Measurements from ENCODE around the gene UQCR10.
A peak's percentile ranks its signal among the peaks of the same experiment; 100 is the strongest.

The UQCR10 gene

DNA sequence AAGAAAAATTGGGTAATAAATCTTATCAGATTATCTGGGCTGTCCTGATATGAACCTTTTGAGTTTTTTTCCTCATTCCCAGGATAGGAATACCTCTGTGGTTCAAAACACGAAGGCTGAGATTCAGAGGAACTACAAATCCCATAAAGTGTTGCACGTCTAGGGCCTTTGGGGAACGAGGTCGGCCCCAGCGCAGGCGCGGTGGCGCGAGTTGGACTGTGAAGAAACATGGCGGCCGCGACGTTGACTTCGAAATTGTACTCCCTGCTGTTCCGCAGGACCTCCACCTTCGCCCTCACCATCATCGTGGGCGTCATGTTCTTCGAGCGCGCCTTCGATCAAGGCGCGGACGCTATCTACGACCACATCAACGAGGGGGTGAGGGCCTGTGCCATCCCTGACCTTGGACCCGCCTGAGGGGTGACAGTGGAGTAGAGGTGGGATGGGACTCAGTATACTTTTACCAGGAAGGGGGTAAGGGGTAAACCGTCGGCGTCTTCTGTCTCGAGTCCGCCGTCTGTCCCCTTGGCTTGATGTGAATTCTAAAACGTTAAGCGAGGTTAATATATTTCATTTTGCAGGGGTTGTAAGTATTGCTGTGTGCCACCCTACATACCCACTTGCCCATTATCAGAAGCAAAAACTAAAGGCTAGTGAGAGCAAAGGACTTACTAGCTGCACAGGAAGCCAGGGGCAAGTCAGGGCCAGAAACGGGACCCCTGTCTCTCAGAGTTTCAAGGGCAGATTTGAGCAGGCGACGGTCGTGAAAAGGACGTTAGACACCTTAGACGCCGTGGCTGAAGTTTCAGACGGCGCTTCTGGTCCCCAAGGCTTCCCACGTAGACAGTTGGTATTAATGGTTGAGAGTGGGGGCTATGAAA lies at the start of gene UQCR10:
Gene UQCR10, plus strand, starts transcription at position 199 of the 881 bp plus-strand sequence. Its CDS starts 30 bp downstream, at position 229.
- peak; percentile 81 to 86 (median 84) for DNase-seq (ENCODE audit: low read depth in 3 of 3, low spot score in 1 of 3)

- DNase-seq (ENCODE audit: low read depth in 3 of 3, low spot score in 1 of 3), result no peak
These were observed 49.4 kb upstream of the UQCR10 start for GRCh38 chr22:29717789-29718188.

DNA sequence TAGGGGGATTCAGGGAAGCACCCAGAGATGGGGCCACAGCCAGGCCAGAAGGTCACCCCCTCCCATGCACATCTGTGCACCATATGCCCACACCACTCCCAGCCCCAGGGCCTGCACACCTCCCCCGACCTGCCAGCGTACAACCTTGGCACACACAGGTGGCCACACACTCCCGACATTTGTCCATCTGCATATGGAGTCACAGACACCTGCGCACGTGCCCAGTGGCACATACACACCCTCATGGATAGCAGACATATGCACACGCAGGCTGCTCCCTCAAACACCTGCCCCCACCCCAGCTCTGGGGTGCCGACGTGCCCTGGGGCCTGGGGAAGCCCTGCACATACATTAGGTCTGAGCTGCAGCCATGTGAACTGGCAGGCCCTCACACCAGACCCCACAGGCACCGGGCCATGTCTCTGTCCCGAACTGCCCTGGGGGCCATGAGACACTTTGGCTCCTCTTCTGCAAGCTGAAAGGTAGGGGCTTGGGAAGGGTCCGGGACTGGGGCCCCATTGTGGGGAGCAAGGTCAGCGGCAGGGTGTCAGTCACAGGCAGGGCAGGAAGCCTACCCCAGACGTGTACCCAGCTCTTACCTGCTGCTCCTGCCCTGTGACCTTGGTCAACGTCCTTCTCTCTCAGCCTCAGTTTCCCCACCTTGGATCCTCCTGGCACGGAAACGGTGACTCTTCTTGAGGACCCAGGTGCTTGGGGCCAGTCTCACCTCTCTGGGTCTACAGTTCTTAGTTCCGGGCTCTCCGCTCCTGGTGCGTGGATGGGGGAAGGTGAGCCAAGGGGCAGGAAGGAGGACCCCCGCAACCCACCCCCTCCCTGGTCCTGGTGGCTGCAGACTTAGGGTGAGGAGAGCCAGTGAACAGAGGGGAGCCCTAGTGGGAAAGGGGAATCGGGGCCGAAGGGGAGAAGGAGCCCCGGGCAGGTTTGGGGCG lies 47.9 kb upstream of the UQCR10 start:
- no peak for DNase-seq (ENCODE audit: low read depth in 3 of 3, low spot score in 1 of 3)

DNA sequence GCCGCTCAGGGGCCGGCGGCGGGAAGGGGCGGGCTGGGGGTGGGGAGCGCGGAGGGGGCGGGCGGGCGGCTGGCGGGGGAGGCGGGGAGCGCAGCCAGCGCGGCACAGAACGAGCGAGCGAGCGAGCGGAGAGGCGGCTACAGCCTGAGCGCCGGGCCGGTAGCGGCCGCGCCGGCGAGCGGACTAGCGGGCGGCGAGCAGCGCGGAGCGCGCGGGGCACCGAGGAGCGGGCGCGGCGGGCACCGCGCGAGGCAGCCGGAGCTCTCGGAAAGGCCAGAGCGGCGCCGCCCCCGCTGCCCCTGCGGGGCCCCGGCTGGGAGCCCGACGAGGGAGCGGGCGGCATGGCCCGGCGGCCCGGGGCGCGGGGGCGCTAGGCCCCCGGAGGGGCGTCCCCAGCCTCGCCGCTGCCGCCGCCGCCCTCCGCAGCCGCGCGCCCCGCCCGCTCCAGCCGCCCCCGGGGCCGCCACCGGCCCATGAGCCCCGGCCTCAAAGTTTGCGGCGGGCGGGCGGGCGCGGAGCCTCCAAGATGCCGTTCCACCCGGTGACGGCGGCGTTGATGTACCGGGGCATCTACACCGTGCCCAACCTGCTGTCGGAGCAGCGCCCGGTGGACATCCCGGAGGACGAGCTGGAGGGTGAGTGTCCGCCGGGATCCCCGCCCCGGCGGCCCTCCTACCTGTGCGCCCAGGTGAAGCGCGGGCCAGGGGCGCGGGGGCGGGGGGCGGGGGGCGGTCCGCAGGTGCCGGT lies 47.1 kb upstream of the UQCR10 start, which contains the start of gene CABP7:
Gene CABP7, plus strand, starts transcription at position 105 of the 747 bp plus-strand sequence. Its CDS starts 422 bp downstream, at position 527.
- DNase-seq (ENCODE audit: low read depth in 3 of 3, low spot score in 1 of 3), result no peak

GRCh38 chr22:29720811-29721323 lies 46.3 kb upstream of the UQCR10 start:
- DNase-seq (ENCODE audit: low read depth in 3 of 3, low spot score in 1 of 3), result no peak

GRCh38 chr22:29722151-29722550 lies 45.0 kb upstream of the UQCR10 start:
- no peak for DNase-seq (ENCODE audit: low read depth in 3 of 3, low spot score in 1 of 3)

DNA sequence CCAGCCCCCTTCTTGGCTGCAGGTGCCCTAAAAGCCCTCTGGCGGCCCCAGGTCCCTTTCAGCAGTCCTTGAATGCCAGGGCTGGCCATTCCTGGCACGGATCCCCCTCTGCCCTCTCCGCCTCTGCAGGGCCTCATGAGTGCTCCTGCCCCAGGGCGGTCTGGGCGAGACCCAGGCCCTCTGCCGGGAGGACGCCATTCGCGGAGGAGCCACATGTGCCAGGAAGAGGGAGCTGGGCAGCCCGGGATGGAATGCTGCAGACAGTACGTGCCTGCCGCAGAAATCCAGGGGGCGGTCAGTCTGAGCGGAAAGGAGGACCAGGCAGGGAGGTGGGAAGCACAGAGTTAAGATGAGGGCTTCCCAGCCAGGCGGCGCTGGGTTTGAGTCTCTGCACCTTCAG lies 44.6 kb upstream of the UQCR10 start:
- DNase-seq (ENCODE audit: low read depth in 3 of 3, low spot score in 1 of 3), result no peak

DNA sequence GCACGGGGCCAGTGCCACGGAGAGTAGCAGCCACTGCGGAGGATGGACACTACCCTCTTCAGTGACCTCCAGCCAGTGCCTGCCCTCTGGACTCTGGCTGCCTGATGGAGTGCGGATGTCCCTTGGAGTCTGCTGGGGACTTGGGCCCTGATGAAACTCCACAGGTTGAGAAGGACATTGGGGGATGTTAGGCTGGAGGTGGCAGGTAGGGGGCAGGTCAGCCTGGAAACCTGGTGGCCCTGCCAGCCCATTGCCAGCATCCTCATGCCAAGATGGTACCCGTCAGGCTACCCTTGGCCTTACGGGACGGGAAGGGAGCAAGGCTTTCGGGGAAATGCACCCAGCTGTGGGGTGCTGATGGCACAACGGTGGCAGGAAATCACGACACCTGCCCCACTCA lies 43.4 kb upstream of the UQCR10 start:
- DNase-seq (ENCODE audit: low read depth in 3 of 3, low spot score in 1 of 3), result no peak

DNA sequence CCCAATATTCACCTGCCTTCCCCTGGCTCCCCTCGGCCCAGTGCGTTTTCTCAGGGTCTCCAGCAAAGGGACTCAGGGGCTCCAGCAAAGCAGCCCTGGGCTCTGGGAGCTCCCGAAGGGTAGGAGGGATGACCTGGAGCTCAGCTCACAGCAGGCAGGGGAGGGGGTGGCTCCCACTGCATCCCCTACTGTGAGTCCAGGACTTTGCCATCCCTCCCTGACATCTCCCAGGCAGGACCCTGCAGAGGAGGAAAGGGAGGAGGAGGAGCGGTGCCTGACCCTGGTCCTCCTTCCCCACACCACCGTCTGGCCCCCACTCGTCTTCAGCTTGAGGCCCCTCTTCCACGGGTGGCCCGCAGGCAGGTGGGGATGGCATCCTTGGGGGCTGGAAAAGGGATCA lies 42.3 kb upstream of the UQCR10 start:
- DNase-seq (ENCODE audit: low read depth in 3 of 3, low spot score in 1 of 3), result no peak

- no peak for DNase-seq (ENCODE audit: low read depth in 3 of 3, low spot score in 1 of 3)
These were observed 41.1 kb upstream of the UQCR10 start for GRCh38 chr22:29726106-29726505.

GRCh38 chr22:29726512-29727130 lies 40.5 kb upstream of the UQCR10 start:
- DNase-seq (ENCODE audit: low read depth in 3 of 3, low spot score in 1 of 3), result no peak

DNA sequence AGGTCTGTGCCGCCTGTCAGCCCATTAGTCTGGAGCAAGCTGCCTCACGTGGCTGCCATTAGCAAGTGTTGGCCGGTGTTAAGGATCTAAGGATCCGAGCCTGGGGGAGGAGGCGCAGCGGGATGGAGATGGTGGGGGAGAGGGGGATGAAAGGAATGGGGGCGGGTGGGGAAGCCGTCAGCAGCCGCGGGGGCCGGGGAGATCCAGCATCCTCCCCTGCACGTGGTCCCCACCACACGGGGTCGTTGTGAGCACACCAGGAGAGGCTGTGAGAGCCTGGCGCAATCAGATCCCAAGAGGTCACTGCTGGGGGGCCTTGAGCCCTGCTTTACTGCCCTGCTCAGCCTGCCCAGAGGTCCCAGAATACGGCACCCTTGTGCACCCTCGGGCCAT lies 40.0 kb upstream of the UQCR10 start:
- no peak for DNase-seq (ENCODE audit: low read depth in 3 of 3, low spot score in 1 of 3)

DNA sequence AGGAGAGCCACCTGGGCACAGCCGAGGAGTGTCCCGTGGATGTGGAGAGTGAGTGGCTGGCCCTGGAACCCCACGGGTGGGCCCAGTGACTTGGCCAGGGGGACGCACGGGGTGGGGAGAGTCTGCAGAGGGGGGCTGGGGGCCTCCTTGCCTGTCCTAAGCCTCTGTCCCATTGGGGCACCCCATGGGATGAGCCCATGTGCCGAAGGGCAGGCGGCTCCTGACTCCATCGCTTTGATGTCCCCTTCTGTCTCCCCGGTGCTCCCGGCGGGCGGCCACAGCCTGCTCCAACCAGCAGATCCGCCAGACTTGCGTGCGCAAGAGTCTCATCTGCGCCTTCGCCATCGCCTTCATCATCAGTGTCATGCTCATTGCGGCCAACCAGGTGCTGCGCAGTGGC lies 38.0 kb upstream of the UQCR10 start:
- DNase-seq (ENCODE audit: low read depth in 3 of 3, low spot score in 1 of 3), result no peak

DNA sequence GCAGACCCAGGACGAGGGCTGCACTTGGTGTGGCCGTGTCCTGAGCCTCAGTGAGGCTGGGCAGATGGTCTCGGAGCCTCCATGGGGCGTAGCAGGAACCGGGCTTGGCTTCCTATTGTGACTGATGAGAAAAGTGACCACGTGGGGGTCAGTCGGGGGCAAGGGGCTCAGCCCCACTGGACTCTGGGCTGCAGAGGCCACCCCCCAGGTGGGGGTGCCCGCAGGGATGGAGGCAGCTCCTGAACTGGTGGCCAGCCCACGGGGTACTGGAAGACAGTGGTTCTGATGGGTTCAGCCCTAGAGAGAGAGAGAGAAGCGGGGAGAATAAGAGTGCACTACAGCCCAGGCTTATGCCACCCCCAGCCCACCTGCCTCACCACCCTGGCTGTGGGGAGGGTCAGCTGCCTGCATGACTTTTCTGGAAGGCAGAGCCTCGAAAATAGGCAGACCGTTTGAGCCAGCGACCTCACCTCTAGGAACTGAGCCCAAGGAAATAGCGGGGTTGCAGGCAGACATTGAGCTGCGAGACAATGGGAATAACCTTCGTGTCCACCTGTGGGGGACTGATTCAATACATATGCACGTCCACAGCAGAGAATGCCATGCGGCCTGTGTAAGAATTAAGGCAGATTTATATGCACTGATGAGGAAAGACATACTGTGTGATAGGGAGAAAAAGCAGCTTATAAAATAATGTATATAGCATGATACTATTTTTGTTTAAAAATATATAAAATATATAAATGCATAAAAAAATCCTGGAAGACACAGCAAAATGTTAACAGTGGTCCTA lies 35.9 kb upstream of the UQCR10 start:
- DNase-seq (ENCODE audit: low read depth in 3 of 3, low spot score in 1 of 3), result no peak

DNA sequence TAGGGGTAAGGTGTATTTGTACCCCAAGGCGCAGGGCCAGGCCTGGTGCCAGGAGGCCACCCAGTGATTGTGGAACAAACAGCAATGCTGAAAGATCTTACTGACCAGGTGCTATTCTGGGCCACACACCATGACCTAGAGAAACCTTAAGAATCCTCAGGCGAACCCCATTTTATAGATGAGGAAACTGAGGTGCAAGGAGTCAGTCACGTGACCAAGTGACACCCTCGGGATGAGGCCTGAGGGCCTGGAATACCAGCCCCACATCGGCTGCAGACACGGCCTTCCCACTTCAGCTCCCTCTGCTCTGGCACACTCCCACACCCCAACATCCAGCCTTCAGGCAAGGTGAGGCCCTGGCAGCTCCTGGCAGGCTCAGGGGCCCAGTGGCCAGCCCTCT lies 34.3 kb upstream of the UQCR10 start:
- DNase-seq (ENCODE audit: low read depth in 3 of 3, low spot score in 1 of 3), result no peak

DNA sequence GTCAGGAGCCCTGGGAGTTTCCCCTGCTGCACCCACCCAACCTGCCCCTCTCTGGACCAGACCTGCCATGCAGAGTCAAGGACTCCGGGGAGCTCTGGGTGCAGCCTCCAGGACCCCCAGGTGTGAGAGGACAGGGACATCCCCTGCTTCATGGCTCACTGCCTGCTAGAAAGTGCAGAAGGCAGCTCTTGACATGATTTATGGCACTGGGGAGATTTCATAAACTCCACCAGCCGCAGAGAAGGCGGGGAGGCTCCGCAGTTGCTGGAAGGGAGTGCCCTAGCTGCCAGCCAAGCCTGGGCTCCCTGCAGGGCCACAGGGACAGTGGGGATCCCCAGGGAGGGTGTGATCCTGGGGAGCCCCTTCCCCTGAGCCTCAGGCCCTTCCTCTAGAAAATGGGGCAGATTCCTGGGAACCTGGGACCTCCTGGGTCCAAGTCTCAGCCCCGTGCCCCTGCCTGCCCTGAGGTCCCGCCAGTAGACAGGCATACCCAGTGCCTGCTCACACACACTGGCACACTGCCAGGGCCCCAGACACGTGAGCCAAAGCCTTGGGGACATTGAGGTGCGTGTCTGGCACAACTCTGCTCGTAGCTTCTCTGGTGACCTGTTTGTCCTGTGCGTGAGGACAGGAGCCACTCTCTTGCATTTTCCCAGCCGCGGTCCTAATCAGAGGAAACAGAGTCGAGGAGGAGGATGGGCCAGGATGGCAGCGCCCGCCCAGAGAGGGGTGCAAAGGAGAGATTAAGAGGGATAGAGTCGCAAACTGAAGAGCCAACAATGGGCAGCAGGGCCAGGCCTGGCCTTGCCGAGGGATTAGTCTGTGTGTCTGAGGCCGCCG lies 33.6 kb upstream of the UQCR10 start:
- no peak for DNase-seq (ENCODE audit: low read depth in 3 of 3, low spot score in 1 of 3)

DNA sequence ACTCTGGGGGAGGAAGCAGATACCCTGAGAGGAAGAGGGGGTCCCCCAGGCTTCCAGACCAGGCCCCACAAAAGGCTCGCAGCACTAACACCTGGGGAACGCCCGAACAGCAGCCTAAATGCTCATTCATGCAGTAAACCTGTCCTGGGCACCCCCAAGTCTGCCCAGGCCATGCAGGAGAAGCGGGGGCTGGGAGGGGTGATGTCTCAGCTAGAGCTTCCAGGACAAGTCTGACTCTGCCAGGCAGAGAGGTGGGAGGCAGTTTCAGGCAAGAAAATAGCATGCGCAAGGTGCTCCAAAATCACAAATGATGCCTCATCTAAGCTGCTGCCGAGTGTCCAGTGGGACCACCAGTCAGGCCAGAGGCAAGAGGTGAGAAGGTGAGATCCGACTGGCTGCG lies 32.8 kb upstream of the UQCR10 start:
- no peak for DNase-seq (ENCODE audit: low read depth in 3 of 3, low spot score in 1 of 3)

- no peak for DNase-seq (ENCODE audit: low read depth in 3 of 3, low spot score in 1 of 3)
These were observed 32.3 kb upstream of the UQCR10 start for GRCh38 chr22:29734838-29735237.

- DNase-seq (ENCODE audit: low read depth in 3 of 3, low spot score in 1 of 3), result no peak
These were observed 31.8 kb upstream of the UQCR10 start for GRCh38 chr22:29735416-29735815.
